Colonic mucosa (tissue), 4 donors: ENCODE data around the gene ARHGAP29. TPM values are rescaled to one million over a fixed set of nuclear protein-coding genes. Genes with fewer than 3 reads are reported as not detected.

Experiments
- DNase-seq: peaks from one replicate; pipeline ENCODE4 v3.0.0-alpha.2; 2020
- H3K27ac ChIP-seq: fragments of 200-600 bp; one replicate; pipeline ENCODE4 v1.8.0; 2021
- H3K27me3 ChIP-seq: fragments of 200-600 bp; one replicate; pipeline ENCODE4 v1.8.0; 2021
- H3K36me3 ChIP-seq: fragments of 200-600 bp; one replicate; pipeline ENCODE4 v1.8.0; 2021
- H3K4me1 ChIP-seq: fragments of 200-600 bp; one replicate; pipeline ENCODE4 v1.8.0; 2021; ENCODE audit warnings: mild to moderate bottlenecking
- H3K4me3 ChIP-seq: fragments of 200-600 bp; one replicate; pipeline ENCODE4 v1.8.0; 2021
- H3K9ac ChIP-seq, 2 donors: one replicate each; pipeline ENCODE4 v1.7.0; 2013; ENCODE audit warnings: control low read depth in 2 of 2, low read depth in 2 of 2, low read length in 2 of 2
- H3K9me3 ChIP-seq: fragments of 200-600 bp; one replicate; pipeline ENCODE4 v1.8.0; 2021
- CTCF ChIP-seq: fragments of 200-600 bp; IDR thresholded peaks from one replicate; pipeline ENCODE4 v1.8.0; 2022; ENCODE audit warnings: antibody characterized with exemption, mild to moderate bottlenecking
- intact Hi-C: fragments of 100-400 bp; cut with DNase I; formaldehyde crosslinking; loops from one replicate; pipeline ENCODE4 v1.14.1; 2022
- total RNA-seq, 2 donors: library from RNA; stranded (reverse); fragmentation: NEBNext Ultra II Directional in 1 of 2; extraction: Animal tissue kit (Norgen Biotek cat#: 25700) in 1 of 2; gene quantifications; one replicate each; pipeline ENCODE4 v1.2.1, GENCODE V29; 2021
- donor health status: healthy.
- donor health status: DM: no; HTN: no; CAD: no.
- donor health status: DM: no; HTN: no; CAD: no.

The ARHGAP29 gene
- total RNA-seq, 2 donors from 2014 or later = 2.5 to 8.6 TPM

- H3K27ac ChIP-seq = no peak overlapping the region
- intact Hi-C loops = loop anchor here (5.0 kb wide), 2 partner anchors 98 to 172 kb away; no protein-coding TSS in a partner anchor
- H3K36me3 ChIP-seq = no peaks in the 10 kb centered on the region
- no peaks in the 10 kb centered on the region for H3K9me3 ChIP-seq
- H3K27me3 ChIP-seq = peaks cover 26% of the 10 kb centered on the region
- TF ChIP-seq CTCF = no peak
- H3K4me1 ChIP-seq = peaks cover 4% of the 10 kb centered on the region
- H3K9ac ChIP-seq = no peak overlapping the region
- DNase-seq = no peak
- no peak overlapping the region for H3K4me3 ChIP-seq
Observed at GRCh38 chr1:94234615-94235014, 2.8 kb downstream of the ARHGAP29 start.

- DNase-seq = no peak
- intact Hi-C loops = no loop called here
- TF ChIP-seq CTCF = no peak
- Histone ChIP-seq H3K27ac (no peak overlapping the region), H3K36me3 (no peaks in the 10 kb centered on the region), H3K9me3 (no peaks in the 10 kb centered on the region), H3K4me1 (peaks cover 3% of the 10 kb centered on the region), H3K4me3 (no peak overlapping the region), H3K9ac (no peak overlapping the region), H3K27me3 (peaks cover 15% of the 10 kb centered on the region)
Observed at GRCh38 chr1:94231746-94232145, 5.6 kb downstream of the ARHGAP29 start.

- Histone ChIP-seq H3K9me3 (no peaks in the 10 kb centered on the region), H3K27ac (no peak overlapping the region), H3K4me3 (no peak overlapping the region), H3K27me3 (peaks cover 6% of the 10 kb centered on the region), H3K4me1 (no peaks in the 10 kb centered on the region), H3K36me3 (no peaks in the 10 kb centered on the region), H3K9ac (no peak overlapping the region)
- no peak for DNase-seq
- intact Hi-C loops = no loop called here
- no peak for TF ChIP-seq CTCF
Observed at GRCh38 chr1:94230920-94231319, 6.5 kb downstream of the ARHGAP29 start.

- TF ChIP-seq CTCF = no peak
- DNase-seq = no peak
- H3K4me1 ChIP-seq = no peaks in the 10 kb centered on the region
- no peak overlapping the region for H3K9ac ChIP-seq
- H3K36me3 ChIP-seq = no peaks in the 10 kb centered on the region
- no peak overlapping the region for H3K27ac ChIP-seq
- intact Hi-C loops = no loop called here
- no peaks in the 10 kb centered on the region for H3K27me3 ChIP-seq
- no peak overlapping the region for H3K4me3 ChIP-seq
- no peaks in the 10 kb centered on the region for H3K9me3 ChIP-seq
Observed at GRCh38 chr1:94228640-94229375, 8.6 kb downstream of the ARHGAP29 start.

GRCh38 chr1:94227624-94228023 lies 9.8 kb downstream of the ARHGAP29 start:
- no peak overlapping the region for H3K27ac ChIP-seq
- no peak for TF ChIP-seq CTCF
- intact Hi-C loops = no loop called here
- no peak overlapping the region for H3K4me3 ChIP-seq
- H3K4me1 ChIP-seq = no peaks in the 10 kb centered on the region
- H3K36me3 ChIP-seq = no peaks in the 10 kb centered on the region
- no peaks in the 10 kb centered on the region for H3K27me3 ChIP-seq
- no peaks in the 10 kb centered on the region for H3K9me3 ChIP-seq
- H3K9ac ChIP-seq = no peak overlapping the region
- DNase-seq = no peak
